ENCODE data around the gene MGMT.

Gene MGMT

GRCh38 chr10:129673292-129673691, 206.3 kb downstream of the MGMT start:
- no peak for DNase-seq (ENCODE audit: extremely low read depth, low read depth)
- no peak for TF ChIP-seq CTCF (IDR thresholded peaks at IDR 0.05; ENCODE audit: low read depth, low read length)

- no peak for TF ChIP-seq CTCF (IDR thresholded peaks at IDR 0.05; ENCODE audit: low read depth, low read length)
- DNase-seq (ENCODE audit: extremely low read depth, low read depth) = no peak
Observed at GRCh38 chr10:129675027-129675769, 208.2 kb downstream of the MGMT start.

- TF ChIP-seq CTCF (IDR thresholded peaks at IDR 0.05; ENCODE audit: low read depth, low read length) = no peak
- no peak for DNase-seq (ENCODE audit: extremely low read depth, low read depth)
Observed at GRCh38 chr10:129676014-129676413, 209.0 kb downstream of the MGMT start.

GRCh38 chr10:129677377-129677927, 210.4 kb downstream of the MGMT start:
- TF ChIP-seq CTCF (IDR thresholded peaks at IDR 0.05; ENCODE audit: low read depth, low read length) = no peak
- DNase-seq (ENCODE audit: extremely low read depth, low read depth) = no peak

- no peak for DNase-seq (ENCODE audit: extremely low read depth, low read depth)
- no peak for TF ChIP-seq CTCF (IDR thresholded peaks at IDR 0.05; ENCODE audit: low read depth, low read length)
Observed at GRCh38 chr10:129678186-129678585, 211.1 kb downstream of the MGMT start.

DNA sequence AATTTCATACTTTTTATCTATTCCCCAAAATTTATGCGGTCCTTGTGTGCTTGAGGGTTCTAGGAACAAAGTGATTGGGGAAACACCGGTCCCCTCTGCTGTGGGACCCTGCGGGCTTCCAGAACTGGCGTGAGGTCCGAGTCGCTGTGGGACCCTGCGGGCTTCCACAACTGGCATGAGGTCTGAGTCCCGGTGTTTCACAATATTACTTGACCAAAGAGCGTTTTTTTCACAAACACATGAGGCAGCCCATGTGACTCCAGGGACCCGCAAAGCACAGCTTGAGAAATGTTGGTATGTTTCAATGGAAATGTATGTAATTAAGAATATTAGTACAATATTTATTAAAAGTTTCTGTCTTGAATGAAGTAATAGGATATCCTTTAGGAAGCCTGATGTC, 212.2 kb downstream of the MGMT start:
- TF ChIP-seq CTCF (IDR thresholded peaks at IDR 0.05; ENCODE audit: low read depth, low read length) = no peak
- DNase-seq (ENCODE audit: extremely low read depth, low read depth) = no peak

- no peak for DNase-seq (ENCODE audit: extremely low read depth, low read depth)
Observed at GRCh38 chr10:129680661-129681344, 213.8 kb downstream of the MGMT start.

More at GRCh38 chr10:129680661-129681344, 213.8 kb downstream of the MGMT start:
- TF ChIP-seq CTCF (IDR thresholded peaks at IDR 0.05; ENCODE audit: low read depth, low read length) = no peak
